ENCODE measurements around the gene SDCCAG8.

The SDCCAG8 gene

DNA sequence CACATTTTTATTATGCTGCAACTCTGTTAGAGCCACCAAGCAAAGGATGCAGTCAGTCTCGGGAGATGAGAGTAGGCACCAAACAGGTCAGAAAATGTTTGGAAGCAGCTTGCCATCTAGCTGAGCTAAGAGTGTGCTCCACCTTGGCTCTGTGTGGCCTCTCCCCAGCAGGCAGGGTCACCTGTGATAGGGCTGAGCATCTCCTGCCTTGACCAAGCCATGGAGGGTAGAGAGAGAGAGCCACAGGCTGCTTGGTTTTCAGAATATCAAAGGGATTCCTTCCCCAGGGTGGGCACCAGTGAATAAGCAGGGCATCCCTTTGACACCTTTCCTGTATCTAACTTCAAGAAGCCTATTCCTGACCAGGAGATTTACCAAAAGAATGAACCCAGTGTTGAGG is 135.5 kb downstream of the SDCCAG8 start:
- DNase-seq (ENCODE audit: low read depth): no peak
- no peak overlapping the region for H3K4me3 ChIP-seq (ENCODE audit: control insufficient read depth, low read depth, low read length)
- no peak for TF ChIP-seq CTCF (IDR thresholded peaks at IDR 0.05; ENCODE audit: control insufficient read depth, insufficient read depth, low read depth, low read length, missing control alignments)

- DNase-seq (ENCODE audit: low read depth): no peak
- H3K4me3 ChIP-seq (ENCODE audit: control insufficient read depth, low read depth, low read length): no peak overlapping the region
- TF ChIP-seq CTCF (IDR thresholded peaks at IDR 0.05; ENCODE audit: control insufficient read depth, insufficient read depth, low read depth, low read length, missing control alignments): no peak
Observed at GRCh38 chr1:243393096-243393495, 137.3 kb downstream of the SDCCAG8 start.

DNA sequence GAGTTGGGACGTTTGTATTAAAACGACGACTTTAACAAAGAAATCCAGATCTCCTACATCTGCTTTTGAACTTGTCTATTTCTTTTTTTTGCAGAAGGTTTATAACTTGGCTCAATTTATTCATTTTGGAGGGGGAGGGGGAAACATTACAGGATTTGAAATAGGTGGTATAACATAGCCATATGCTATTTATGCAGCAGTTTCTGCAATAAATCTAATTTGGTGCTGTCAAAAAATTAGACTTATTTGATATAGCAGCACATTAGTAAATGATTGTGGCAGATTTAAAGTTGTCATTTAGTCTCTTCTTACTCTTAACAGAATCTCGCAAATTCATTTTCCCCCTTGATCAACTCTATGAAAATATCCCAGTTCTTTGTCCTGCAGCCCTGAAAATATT is 138.2 kb downstream of the SDCCAG8 start:
- no peak for TF ChIP-seq CTCF (IDR thresholded peaks at IDR 0.05; ENCODE audit: control insufficient read depth, insufficient read depth, low read depth, low read length, missing control alignments)
- no peak for DNase-seq (ENCODE audit: low read depth)
- H3K4me3 ChIP-seq (ENCODE audit: control insufficient read depth, low read depth, low read length): no peak overlapping the region

DNA sequence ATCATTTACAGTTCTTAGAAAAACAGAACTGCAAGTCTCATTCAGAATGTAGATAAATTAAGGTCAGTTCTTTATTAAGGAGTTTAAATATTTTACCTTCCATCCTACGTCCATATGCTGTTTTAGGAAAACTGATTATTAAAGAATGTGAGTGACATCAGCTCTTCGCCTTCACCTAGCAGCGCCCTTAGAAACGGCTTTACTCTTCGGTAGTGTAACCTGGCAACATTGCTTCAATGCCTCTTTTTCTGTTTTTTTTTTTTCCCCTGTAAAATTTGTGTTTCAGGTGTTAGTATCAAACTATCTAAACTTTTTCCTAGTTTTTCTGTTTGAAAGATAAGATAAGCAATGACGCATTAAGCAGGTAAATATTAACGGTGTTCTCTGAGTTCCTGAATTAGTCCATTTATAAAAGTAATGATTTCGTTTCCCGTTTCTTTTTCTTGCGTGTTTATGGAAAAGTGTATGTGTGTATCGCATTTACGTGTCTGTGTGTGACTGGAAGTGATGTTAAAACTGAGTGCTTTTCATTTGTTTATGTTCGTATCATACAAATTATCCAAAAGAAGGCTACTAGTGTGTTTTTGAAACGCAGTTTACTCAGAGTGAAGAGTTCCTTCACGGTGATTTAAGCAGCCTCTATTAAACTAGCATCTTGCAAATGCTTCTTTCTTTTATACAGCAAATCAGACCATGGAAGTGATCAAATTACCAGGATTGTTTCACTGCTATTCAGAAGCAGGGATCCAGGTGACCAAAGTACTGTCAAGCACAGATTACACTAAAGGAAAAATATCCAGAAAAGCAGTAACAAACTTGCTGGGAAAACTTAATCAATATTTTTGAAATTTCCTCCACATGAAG is 139.0 kb downstream of the SDCCAG8 start:
- H3K4me3 ChIP-seq (ENCODE audit: control insufficient read depth, low read depth, low read length): no peak overlapping the region
- TF ChIP-seq CTCF (IDR thresholded peaks at IDR 0.05; ENCODE audit: control insufficient read depth, insufficient read depth, low read depth, low read length, missing control alignments): no peak
- no peak for DNase-seq (ENCODE audit: low read depth)

- no peak for DNase-seq (ENCODE audit: low read depth)
- TF ChIP-seq CTCF (IDR thresholded peaks at IDR 0.05; ENCODE audit: control insufficient read depth, insufficient read depth, low read depth, low read length, missing control alignments): no peak
- no peak overlapping the region for H3K4me3 ChIP-seq (ENCODE audit: control insufficient read depth, low read depth, low read length)
Observed at GRCh38 chr1:243396424-243396823, 140.6 kb downstream of the SDCCAG8 start.

DNA sequence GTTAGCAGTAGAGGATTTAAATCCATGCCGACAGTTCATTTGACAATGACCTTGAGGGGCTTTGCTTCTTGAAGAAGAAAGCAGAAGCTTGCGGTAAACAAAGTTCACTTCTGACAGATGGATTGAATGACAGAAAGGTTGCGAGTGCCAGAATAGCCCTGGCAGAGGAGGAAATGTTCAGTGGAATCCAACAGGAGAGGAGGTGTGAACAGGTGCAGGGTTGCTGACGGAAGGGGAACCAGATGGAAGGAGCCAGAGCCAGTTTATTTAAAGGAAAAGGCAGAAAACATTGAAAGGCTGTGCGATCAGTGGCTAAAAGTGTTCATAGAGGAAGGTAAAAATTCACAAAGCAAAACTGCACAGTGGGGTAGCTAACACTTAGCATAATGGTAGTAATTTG is 141.0 kb downstream of the SDCCAG8 start:
- DNase-seq (ENCODE audit: low read depth): no peak
- H3K4me3 ChIP-seq (ENCODE audit: control insufficient read depth, low read depth, low read length): no peak overlapping the region
- no peak for TF ChIP-seq CTCF (IDR thresholded peaks at IDR 0.05; ENCODE audit: control insufficient read depth, insufficient read depth, low read depth, low read length, missing control alignments)
